HG02678 (cell line): Measurements from ENCODE around the gene CACNA1E.

Experiments used
- ATAC-seq: cut with Tn5 transposase; IDR thresholded peaks from one replicate; pipeline ENCODE4 v1.9.1; 2021; ENCODE audit warnings: mild to moderate bottlenecking, moderate library complexity; ENCODE audit not compliant: unreplicated experiment

Gene CACNA1E

GRCh38 chr1:181483285-181484195 lies at the start of gene CACNA1E:
CACNA1E (plus strand) TSS chr1:181483517; CDS start chr1:181483745, 228 bp downstream.
- ATAC-seq, result no peak

DNA sequence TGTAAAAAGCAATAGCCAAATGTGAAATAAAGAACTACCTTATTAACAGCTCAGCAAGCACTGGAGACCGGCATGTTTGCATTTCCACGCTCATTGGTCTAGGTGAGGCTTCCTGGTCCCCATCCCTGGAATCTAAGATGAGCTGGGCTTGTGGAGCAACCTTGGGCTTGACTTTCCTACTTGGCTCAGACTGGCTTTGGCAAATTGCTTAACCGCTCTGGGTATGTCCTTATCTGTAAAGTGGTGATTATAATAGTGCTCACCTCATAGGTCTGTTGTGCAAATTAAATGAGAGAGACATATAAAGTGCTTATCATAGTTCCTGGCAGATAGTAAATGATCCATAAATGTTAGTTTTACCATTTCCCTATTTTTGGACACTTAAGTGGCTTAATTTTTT lies 49.4 kb upstream of the CACNA1E start:
- no peak for ATAC-seq

DNA sequence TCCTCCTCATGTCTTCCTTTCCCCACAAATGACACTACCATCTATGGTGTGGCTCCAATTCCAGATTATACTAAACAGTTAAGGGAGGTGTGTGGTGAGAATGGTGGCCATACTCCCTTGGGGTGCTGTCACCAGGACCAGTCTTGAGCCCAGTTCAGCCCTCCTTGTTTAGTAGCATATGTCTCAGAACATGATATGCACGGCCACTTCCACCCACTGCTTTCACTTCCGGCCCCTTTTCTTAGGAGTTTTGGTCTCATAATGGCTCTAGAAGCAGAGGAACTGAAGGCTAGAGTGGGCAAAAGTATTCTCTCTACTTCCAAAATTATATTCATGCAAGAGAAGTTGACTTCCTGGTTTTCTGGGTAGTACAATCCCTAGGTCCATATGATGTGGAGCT lies 45.3 kb upstream of the CACNA1E start:
- ATAC-seq, result peak; percentile 60

- no peak for ATAC-seq
Measured at GRCh38 chr1:181440510-181440909, 42.8 kb upstream of the CACNA1E start.

- ATAC-seq, result no peak
Measured at GRCh38 chr1:181442181-181442525, 41.2 kb upstream of the CACNA1E start.

DNA sequence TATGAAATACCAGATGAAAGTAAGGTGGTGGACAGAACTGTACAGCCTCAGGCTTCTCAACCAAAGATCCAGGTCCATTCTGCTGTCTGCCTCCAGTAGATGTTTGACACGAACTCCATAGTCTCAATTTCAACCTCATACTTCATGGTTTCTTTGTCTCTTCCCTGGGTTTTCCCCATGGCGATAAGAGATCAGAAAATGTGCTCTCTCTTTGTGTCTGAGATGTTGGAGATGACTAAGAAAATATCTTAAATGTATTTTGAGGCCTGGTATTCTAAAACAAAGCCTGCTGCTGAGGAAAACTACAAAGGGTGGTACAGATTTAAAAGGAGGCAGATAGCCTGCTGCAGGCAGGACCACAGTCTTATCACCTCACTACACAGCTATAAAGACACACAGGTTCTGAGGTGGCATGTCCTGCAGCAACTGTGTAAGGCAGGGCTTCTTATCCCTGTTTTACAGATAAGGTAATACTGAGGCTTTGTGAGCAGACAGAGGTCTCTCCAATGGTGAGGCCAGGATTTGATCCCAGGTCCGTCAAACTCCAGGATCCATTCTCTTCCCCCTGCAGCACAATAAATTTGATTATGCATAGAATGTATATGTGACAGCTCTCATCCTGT lies 40.0 kb upstream of the CACNA1E start:
- no peak for ATAC-seq

DNA sequence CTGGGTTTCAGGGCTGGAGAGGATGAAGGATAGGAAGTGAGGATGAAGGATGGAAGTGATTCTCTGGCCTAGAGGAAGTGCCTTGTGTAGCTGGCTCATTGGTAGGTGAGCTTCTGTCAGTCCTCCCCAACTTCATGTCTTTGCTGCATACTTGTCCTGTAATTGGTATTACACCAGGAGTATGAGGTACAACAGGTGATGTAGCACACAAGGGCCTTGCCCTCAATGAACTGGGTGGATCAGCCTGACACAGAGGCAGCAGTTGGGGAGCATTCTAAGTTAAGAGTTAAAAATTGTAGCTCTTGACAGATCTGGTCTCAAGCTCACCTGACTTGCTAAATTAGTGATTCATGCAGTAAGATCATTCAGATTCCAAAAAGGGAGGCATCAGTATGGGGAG lies 37.9 kb upstream of the CACNA1E start:
- ATAC-seq, result no peak

GRCh38 chr1:181448461-181448860 lies 34.9 kb upstream of the CACNA1E start:
- ATAC-seq, result no peak

DNA sequence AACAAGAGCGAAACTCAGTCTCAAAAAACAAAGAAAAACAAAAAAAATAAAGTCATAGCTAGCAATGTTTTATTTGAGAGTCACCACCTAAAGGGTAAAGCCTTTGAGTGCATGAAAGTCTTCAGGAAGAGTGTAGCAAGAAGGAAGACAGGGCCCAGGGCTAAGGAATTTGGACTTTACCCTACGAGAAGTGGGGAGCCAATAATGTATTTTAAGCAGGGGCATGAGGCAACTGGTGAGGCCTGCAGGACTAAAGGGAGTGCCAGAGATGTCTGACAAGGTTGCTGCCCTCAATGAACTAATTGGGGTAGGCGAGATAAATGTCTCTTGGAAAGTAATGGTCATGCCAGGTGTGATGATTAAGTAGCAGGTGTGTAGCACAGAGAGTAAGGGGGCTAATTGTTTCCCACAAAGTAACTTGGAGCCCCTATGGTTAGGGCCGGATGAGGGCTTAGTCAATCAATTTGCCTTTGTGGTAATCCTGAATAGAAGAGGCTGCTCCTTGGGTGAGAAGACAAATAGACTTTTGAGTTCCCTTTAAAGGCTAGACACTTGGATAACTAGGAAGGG lies 31.6 kb upstream of the CACNA1E start:
- ATAC-seq, result no peak

- ATAC-seq, result no peak
Measured at GRCh38 chr1:181452746-181453145, 30.6 kb upstream of the CACNA1E start.

GRCh38 chr1:181453541-181454201 lies 29.6 kb upstream of the CACNA1E start:
- ATAC-seq, result no peak

DNA sequence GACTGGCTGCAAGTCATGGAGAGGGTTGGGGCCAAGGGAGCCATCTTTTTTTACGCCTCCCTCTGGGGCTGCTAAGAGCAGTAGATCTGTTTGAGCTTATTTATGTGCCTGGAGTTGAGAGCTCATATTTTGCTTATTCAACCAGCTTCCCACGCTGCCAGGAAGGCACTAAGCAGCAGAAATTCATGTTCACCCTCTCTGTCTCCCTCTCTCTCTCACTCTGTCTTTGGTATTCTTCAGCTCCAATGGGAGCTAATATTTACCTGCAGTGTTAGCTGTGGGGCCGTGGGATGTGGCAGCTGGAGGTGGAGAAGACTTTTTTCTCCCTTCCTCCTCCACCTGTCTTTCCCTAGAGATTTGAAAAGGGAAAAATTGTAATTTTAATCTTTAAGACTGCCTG lies 26.8 kb upstream of the CACNA1E start:
- no peak for ATAC-seq

GRCh38 chr1:181458419-181458818 lies 24.9 kb upstream of the CACNA1E start:
- no peak for ATAC-seq

DNA sequence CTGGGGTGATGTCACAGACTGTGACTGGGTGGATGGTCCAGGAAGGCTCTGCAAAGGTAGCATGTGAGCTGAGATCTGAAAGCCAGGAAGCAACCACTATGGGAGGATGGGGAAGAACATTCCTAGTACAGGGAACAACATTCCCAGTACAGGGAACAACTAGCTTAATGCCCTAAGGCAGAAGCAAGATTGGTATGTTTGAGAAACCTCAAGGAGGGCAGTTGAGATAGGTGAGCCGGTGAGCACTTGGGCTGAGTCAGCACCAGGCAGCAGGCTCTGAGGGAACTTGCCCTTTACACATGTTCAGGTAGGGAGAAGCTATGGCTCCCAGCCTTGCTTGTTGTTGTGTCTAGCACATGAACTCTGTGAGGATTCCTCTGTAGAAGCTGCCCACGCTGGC lies 24.2 kb upstream of the CACNA1E start:
- ATAC-seq, result no peak

- ATAC-seq, result no peak
Measured at GRCh38 chr1:181469829-181470228, 13.5 kb upstream of the CACNA1E start.

DNA sequence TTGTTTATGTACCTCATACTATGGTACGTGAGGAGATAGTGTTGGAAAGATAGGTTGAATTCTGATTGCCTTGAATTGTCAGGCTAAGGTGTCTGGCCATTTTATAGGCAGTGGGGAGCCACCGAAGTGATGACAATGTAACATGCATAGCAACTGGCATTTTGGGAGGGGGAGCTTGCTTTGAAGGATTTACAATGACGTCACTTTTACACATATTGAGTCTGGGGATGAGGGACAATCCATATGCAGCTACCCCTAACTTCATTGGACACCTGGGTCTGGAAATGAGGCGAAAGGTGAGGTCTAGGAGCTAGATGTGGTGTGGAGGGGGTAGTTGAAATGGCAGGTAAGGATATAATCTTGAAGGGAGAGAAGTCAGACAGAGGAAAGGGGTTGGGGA lies 7.7 kb upstream of the CACNA1E start:
- ATAC-seq, result no peak

DNA sequence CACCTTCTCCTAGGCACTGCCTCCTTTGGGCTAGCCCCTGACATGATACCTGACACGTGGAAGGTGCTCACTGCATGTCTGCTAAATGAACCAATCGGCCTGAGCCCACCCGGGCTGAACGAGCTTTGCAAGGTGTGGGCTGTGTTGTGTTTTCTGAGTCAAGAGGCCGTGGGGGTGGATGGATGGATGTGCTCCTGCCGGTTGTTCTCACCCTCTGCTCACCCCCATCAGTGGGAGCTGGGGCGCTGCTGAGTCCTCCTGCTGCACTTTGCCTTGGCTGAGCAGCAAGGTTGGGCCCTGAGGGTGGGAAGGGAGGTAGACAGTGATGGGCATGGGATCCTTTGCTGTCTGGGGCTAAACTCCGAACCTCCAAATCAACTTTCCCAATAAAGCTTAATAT lies 6.7 kb upstream of the CACNA1E start:
- no peak for ATAC-seq

- ATAC-seq, result no peak
Measured at GRCh38 chr1:181478306-181478705, 5.0 kb upstream of the CACNA1E start.

DNA sequence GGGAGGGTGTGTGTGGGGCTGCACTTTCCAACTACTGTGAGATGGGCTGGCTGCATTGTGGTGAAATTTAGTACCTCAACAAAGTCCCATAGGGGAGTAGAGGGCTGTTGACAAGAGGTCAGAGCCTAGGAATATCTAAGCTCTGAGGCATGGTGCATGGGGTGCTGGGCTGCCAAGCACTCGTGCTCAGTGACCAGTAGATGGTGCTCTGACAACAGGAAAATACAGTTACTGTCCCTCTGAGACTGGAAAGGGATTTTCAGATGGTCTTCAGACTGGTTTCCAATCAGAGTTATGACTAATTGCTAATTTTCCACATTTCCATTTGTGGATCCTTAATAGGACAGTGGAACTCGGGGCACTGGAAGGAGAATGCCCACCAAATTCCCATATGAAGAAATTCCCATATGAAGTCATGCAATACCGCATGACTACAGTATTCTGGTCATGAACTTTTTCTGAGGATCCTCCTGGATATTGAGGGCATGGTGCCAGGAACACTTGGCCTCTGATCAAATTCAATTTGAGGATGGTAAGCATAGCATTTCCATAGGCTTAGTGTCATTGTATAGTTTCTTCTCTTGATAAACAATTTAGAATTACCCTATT lies 4.1 kb upstream of the CACNA1E start:
- ATAC-seq, result peak; percentile 54

DNA sequence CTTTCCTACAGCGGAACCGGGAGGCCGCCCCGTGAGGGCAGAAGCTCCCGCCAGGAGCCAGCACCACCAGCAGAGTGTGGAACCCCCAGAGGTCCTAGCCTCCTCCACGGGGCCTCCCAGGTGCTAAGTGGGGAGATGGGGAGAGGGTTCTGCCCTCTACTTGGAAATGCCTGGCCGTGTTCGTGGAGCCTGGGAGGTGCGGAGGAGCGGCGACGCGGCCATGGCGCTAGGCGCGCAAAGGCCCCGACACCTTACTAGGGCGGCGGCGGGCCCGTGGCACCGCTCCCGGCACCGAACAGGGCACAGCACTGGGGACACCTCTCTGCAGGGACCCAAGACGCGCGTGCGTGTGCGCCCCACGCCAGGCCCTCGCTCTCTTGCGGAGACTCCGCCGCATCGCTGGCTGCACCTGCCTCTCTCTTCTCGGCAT lies 1.3 kb upstream of the CACNA1E start:
- ATAC-seq, result no peak
